HG02981 (cell line): ENCODE measurements around the gene FXN.
A peak's percentile ranks its signal among the peaks of the same experiment; 100 is the strongest.
"Not testable (repeated sequence)": the region's sequence is repeated elsewhere in the genome, so short reads cannot be mapped to it uniquely, and the experiment has no call there.

ENCODE experiments used
- ATAC-seq: cut with Tn5 transposase; IDR thresholded peaks from one replicate; pipeline ENCODE4 v1.9.1; 2021; ENCODE audit warnings: mild to moderate bottlenecking, moderate library complexity; ENCODE audit not compliant: unreplicated experiment

Gene FXN

GRCh38 chr9:69035438-69036308, at the start of gene FXN:
Gene FXN (plus strand): TSS chr9:69035752. CDS start chr9:69035783, 31 bp downstream.
- peak; percentile 93 for ATAC-seq

DNA sequence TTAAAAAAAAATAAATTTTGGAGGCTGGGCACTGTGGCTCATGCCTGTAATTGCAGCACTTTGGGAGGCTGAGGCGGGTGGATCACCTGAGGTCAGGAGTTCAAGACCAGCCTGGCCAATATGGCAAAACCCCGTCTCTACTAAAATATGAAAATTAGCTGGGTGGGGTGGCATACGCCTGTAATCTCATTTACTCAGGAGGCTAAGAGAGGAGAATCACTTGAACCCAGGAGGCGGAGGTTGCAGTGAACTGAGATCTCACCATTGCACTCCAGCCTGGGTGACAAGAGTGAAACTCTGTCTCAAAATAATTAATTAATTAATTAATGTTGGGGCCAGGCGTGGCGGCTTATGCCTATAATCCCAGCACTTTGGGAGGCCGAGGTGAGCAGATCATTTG, 48.6 kb upstream of the FXN start:
- ATAC-seq = not testable (repeated sequence)

GRCh38 chr9:68991457-68991856, 44.1 kb upstream of the FXN start:
- no peak for ATAC-seq

DNA sequence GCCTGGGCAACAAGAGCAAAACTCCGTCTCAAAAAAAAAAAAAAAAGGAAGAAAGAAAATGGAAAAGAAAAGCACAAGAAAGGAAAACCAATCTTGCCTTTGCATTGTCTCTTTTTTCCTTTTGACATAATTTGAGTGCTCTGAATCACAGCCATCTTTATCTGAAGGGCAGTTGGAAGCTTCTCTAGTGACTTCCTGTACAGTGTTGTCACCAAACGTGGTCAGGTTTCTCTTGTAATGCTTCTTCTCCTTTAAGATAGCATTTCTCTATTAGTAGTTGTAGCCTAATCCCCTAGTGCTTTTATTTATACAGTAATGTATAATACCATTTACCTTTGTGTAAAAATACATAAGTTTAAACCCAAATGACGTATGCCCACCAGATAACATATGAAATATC, 39.8 kb upstream of the FXN start:
- no peak for ATAC-seq

- ATAC-seq = no peak
Observed at GRCh38 chr9:68996462-68996861, 39.1 kb upstream of the FXN start.

GRCh38 chr9:68997666-68998065, 37.9 kb upstream of the FXN start:
- ATAC-seq = no peak

DNA sequence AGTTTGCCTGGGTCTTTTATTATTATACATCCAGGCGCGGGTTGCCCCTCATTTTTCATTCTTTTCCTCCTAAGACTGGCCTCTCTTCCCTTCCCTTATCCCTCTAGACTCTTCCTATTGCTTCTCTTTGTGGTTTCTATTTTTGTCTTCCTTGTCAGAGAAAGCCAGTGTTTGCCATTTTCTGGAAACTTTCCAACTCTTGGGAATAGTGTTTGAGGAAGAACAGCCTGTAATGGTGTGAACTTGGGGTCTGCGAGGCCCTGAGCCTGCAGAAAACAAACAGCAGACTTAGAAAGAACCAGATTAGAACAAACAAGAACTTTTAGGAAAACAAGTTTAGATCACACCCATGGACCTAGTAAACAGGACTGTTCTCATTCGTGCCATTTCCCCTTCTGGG, 37.2 kb upstream of the FXN start:
- ATAC-seq = no peak

DNA sequence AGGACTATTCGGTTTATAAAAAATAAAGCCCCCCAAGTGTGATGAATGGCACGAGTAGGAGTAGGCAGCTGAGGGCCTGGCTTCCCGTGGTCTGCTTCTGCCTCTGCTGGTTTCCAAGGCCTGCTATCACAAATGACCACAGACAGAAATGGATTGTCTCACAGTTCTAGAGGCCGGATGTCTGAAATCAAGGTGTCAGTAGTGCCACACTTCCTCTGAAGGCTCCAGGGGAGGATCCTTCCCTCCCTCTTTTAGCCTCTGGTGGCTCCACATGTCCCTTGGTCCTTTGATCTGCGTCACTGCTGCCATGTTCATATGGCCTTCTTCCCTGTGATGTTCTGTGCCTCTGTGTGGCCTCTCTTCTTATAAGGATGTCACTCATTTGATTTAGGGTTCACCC, 36.7 kb upstream of the FXN start:
- no peak for ATAC-seq

- ATAC-seq = peak; percentile 68
Observed at GRCh38 chr9:68999393-69000105, 36.0 kb upstream of the FXN start.

DNA sequence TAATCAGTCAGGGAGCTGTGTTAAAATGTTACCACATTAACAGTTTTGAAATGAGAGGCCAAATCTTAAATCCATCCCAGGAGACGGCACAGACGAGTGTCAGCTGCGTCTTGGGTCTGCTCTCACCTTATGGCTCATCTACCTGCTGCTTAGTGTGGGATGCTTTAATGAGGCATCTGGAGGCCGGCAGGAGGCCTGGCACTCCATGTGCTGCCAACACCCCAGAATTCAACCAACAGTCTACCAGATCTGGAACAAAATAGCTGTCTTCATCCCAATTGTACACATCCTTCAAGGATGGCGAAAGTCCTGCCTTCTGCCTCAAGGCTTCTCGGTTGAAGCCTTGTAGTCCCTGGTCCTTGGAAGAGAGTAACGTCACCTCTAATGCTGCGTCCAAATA, 33.6 kb upstream of the FXN start:
- ATAC-seq = no peak

GRCh38 chr9:69003051-69003450, 32.5 kb upstream of the FXN start:
- no peak for ATAC-seq

GRCh38 chr9:69004836-69005235, 30.7 kb upstream of the FXN start:
- no peak for ATAC-seq

DNA sequence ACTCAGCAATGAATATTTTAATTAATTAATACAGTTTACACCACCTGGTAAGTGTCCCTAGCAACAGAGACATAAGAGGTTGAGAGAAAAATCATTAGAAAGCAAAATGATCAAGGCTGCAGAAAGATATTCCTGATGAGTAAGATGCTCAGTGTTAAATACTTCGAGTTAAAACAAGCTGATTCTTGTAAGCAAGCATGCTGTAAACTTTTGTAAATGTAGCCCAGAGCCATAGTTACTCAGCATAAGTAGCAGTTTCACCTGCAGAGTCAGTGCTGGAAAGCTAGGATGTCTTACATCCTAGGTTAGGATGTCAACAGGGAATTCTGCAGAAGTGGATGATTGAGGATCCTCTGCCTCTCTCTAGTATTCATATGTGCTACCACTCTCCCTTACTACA, 25.8 kb upstream of the FXN start:
- no peak for ATAC-seq

- no peak for ATAC-seq
Observed at GRCh38 chr9:69012696-69013381, 22.7 kb upstream of the FXN start.

DNA sequence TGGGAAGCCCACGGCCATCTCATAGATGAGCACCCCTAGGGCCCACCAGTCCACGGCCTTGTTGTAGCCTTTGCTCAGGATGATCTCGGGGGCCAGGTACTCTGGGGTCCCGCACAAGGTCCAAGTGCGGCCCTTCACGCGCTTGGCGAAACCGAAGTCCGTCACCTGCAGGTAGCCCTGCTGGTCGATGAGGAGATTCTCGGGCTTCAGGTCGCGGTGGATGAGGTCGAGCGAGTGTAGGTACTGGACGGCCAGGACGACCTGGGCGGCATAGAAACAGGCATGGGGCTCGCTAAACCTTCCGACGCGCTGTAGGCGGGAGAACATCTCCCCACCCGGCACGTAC, 22.2 kb upstream of the FXN start:
- ATAC-seq = no peak

GRCh38 chr9:69014013-69014412, 21.5 kb upstream of the FXN start, which contains the start of gene PRKACG:
Gene PRKACG (minus strand): TSS chr9:69014113. CDS start chr9:69014092, 21 bp downstream.
- no peak for ATAC-seq

GRCh38 chr9:69016191-69017096, 19.1 kb upstream of the FXN start:
- no peak for ATAC-seq

- ATAC-seq = no peak
Observed at GRCh38 chr9:69018737-69019136, 16.8 kb upstream of the FXN start.

- ATAC-seq = no peak
Observed at GRCh38 chr9:69019808-69020207, 15.7 kb upstream of the FXN start.

DNA sequence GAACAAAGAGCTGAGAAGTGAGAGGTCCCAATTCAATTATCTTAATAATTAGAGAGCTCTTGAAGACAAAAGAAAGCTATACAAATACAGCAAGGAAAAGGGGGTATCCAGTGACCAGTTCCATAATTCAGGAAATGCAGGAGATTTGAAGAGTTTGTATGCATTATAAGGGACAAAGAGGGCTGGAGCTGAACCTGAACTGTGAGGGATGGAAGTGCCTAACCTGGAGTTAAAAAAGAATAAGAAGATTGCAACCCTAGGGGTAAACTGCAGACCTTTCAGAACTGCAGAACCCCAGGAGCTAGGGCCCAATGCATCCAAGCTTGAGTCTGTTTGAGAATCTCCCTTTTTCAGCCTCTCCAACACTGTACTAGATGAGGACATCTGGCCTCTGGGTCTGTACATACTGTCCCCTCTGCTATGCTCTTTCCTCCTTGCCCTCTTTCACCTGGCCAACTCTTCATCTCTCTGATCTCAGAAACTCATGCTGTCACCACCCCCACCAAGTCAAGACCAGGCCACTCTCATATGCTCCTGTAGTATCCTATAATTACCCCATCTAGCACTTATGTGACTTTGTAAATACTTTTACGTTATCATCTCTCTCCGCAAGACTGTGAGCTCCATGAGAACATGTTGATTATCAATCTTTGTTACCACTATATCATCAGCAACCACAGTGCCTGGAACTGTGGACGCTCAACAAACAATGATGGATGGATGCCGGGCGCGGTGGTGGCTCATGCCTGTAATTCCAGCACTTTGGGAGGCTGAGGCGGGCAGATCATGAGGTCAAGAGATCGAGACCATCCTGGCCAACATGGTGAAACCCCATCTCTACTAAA, 15.0 kb upstream of the FXN start:
- no peak for ATAC-seq
